ENCODE results near the gene FBXL22.

DNA sequence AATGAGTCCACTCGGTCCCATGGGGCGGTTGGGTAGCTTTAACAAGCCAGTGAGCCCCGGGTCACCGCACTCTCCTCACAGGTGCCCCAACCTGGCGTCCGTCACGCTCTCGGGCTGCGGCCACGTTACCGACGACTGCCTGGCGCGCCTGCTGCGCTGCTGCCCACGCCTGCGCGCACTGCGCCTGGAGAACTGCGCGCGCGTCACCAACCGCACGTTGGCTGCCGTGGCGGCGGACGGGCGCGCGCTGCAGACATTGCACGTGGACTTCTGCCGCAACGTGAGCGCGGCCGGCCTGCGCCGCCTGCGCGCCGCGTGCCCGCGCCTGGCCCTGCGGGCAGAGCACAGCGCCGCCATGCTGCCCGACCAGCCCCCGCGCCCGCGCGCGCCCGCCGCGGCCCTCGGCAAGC is 3.4 kb downstream of the FBXL22 start:
- TF ChIP-seq MXI1 (IDR thresholded peaks at IDR 0.05; ENCODE audit: borderline replicate concordance, low read depth, low read length) (peak; percentile 98), NFE2L2 (IDR thresholded peaks at IDR 0.05; ENCODE audit: low read depth, low read length) (no peak; the same call in 1 of the 2 replicates), CHD1 (IDR thresholded peaks at IDR 0.05; ENCODE audit: low read depth, low read length) (no peak), POLR2A (IDR thresholded peaks at IDR 0.05; ENCODE audit: low read depth, low read length) (peak; percentile 41; the same call in 1 of the 2 replicates), SMC3 (IDR thresholded peaks at IDR 0.05; ENCODE audit: low read depth, low read length) (no peak)
- TF ChIP-seq, protein P1, sequence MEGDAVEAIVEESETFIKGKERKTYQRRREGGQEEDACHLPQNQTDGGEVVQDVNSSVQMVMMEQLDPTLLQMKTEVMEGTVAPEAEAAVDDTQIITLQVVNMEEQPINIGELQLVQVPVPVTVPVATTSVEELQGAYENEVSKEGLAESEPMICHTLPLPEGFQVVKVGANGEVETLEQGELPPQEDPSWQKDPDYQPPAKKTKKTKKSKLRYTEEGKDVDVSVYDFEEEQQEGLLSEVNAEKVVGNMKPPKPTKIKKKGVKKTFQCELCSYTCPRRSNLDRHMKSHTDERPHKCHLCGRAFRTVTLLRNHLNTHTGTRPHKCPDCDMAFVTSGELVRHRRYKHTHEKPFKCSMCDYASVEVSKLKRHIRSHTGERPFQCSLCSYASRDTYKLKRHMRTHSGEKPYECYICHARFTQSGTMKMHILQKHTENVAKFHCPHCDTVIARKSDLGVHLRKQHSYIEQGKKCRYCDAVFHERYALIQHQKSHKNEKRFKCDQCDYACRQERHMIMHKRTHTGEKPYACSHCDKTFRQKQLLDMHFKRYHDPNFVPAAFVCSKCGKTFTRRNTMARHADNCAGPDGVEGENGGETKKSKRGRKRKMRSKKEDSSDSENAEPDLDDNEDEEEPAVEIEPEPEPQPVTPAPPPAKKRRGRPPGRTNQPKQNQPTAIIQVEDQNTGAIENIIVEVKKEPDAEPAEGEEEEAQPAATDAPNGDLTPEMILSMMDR (conservative IDR thresholded peaks at IDR 0.05; ENCODE audit: low read depth, low read length): peak; percentile 30
- TF ChIP-seq, protein P2, sequence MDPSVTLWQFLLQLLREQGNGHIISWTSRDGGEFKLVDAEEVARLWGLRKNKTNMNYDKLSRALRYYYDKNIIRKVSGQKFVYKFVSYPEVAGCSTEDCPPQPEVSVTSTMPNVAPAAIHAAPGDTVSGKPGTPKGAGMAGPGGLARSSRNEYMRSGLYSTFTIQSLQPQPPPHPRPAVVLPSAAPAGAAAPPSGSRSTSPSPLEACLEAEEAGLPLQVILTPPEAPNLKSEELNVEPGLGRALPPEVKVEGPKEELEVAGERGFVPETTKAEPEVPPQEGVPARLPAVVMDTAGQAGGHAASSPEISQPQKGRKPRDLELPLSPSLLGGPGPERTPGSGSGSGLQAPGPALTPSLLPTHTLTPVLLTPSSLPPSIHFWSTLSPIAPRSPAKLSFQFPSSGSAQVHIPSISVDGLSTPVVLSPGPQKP (IDR thresholded peaks at IDR 0.05; ENCODE audit: borderline replicate concordance, low read depth, low read length): no peak
- TF ChIP-seq, protein P3, sequence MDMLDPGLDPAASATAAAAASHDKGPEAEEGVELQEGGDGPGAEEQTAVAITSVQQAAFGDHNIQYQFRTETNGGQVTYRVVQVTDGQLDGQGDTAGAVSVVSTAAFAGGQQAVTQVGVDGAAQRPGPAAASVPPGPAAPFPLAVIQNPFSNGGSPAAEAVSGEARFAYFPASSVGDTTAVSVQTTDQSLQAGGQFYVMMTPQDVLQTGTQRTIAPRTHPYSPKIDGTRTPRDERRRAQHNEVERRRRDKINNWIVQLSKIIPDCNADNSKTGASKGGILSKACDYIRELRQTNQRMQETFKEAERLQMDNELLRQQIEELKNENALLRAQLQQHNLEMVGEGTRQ (IDR thresholded peaks at IDR 0.05; ENCODE audit: low read depth, low read length): peak; percentile 62

Data from IMR-90 (cell line).